Mesodermal cell (in vitro differentiated cells): ENCODE results near the gene PFDN1.

Source experiments
- H3K27ac ChIP-seq: 2 replicates; pipeline ENCODE4 v1.7.0; 2013; ENCODE audit warnings: mild to moderate bottlenecking, low read depth, low read length, moderate library complexity; ENCODE audit not compliant: severe bottlenecking
- H3K36me3 ChIP-seq: 2 replicates; pipeline ENCODE4 v1.7.1; 2013; ENCODE audit warnings: mild to moderate bottlenecking, low read length, moderate library complexity; ENCODE audit not compliant: control insufficient read depth, insufficient read depth
- H3K4me1 ChIP-seq: one replicate; pipeline ENCODE4 v1.7.1; 2013; ENCODE audit warnings: mild to moderate bottlenecking, low read length; ENCODE audit not compliant: insufficient read depth, control insufficient read depth, poor library complexity, severe bottlenecking
- H3K4me3 ChIP-seq: 2 replicates; pipeline ENCODE4 v1.7.0; 2013; ENCODE audit warnings: low read length, control low read depth, mild to moderate bottlenecking; ENCODE audit not compliant: insufficient read depth, poor library complexity, severe bottlenecking; ENCODE audit errors: extremely low read depth
- H3K9me3 ChIP-seq: 2 replicates; pipeline ENCODE4 v1.7.1; 2013; ENCODE audit warnings: mild to moderate bottlenecking, low read length, moderate library complexity; ENCODE audit not compliant: control insufficient read depth
- WGBS, 2 experiments: methylation state at CpG; one replicate each; pipeline ENCODE4 v1.1.5; 2013; ENCODE audit warnings: missing lambda C conversion rate in 2 of 2; ENCODE audit not compliant: insufficient coverage in 2 of 2; 5-methylcytosine and 5-hydroxymethylcytosine counted together

The PFDN1 gene

GRCh38 chr5:140224658-140225057, 78.2 kb downstream of the PFDN1 start:
- Histone ChIP-seq H3K4me1 (peaks cover 35% of the 10 kb centered on the region), H3K4me3 (no peak overlapping the region), H3K27ac (no peak overlapping the region), H3K9me3 (no peaks in the 10 kb centered on the region), H3K36me3 (no peaks in the 10 kb centered on the region)
- WGBS, 2 experiments = 98% methylated on average over 3 of the region's 3 CpGs

GRCh38 chr5:140223567-140223966, 79.3 kb downstream of the PFDN1 start:
- H3K4me1 ChIP-seq = peaks cover 35% of the 10 kb centered on the region
- no peaks in the 10 kb centered on the region for H3K9me3 ChIP-seq
- 93 to 96% methylated on average over 3 of the region's 3 CpGs for WGBS, 2 experiments
- H3K27ac ChIP-seq = no peak overlapping the region
- H3K4me3 ChIP-seq = no peak overlapping the region
- no peaks in the 10 kb centered on the region for H3K36me3 ChIP-seq

GRCh38 chr5:140222416-140222815, 80.5 kb downstream of the PFDN1 start:
- no peaks in the 10 kb centered on the region for H3K9me3 ChIP-seq
- H3K36me3 ChIP-seq = no peaks in the 10 kb centered on the region
- H3K4me1 ChIP-seq = peaks cover 35% of the 10 kb centered on the region
- 100% methylated on average over 1 of the region's 1 CpG for WGBS, 2 experiments
- no peak overlapping the region for H3K4me3 ChIP-seq
- H3K27ac ChIP-seq = no peak overlapping the region

DNA sequence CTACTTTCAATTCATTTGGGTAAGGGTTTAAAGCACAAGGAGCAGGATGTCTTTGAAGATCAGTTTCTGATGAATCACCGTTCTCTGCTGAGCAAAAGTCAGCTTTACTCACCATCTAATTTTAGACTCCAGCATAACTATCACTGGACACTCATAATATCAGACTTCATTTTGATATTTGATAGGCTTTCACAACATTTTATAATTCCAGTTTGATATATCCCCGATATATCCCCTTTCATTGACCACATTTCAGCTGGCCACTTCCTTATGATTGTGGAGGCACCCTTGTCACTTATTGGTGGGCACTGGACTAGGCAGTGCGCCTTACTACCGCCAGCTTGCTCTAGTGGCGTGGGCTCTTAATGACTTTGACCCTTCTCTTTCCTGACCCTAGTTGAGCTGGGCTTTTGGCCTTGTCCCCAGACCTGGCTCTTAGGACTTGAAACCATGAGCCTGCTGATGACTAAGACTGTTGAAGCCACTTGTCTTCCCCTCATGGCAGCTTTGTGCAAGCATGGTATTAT, 81.1 kb downstream of the PFDN1 start:
- WGBS, 2 experiments = 91 to 98% methylated on average over 4 to 5 of the region's 5 CpGs
- peak overlapping the region; percentile 11 for H3K27ac ChIP-seq
- H3K4me1 ChIP-seq = peaks cover 37% of the 10 kb centered on the region
- no peak overlapping the region for H3K4me3 ChIP-seq
- H3K36me3 ChIP-seq = no peaks in the 10 kb centered on the region
- H3K9me3 ChIP-seq = no peaks in the 10 kb centered on the region

GRCh38 chr5:140220698-140221064, 82.2 kb downstream of the PFDN1 start:
- Histone ChIP-seq H3K4me3 (no peak overlapping the region), H3K36me3 (no peaks in the 10 kb centered on the region), H3K4me1 (peaks cover 46% of the 10 kb centered on the region), H3K9me3 (no peaks in the 10 kb centered on the region), H3K27ac (peak overlapping the region; percentile 37)
- 67 to 77% methylated on average over 1 of the region's 1 CpG for WGBS, 2 experiments

GRCh38 chr5:140220032-140220697, 82.7 kb downstream of the PFDN1 start:
- Histone ChIP-seq H3K4me1 (peaks cover 46% of the 10 kb centered on the region), H3K9me3 (no peaks in the 10 kb centered on the region), H3K4me3 (no peak overlapping the region), H3K36me3 (no peaks in the 10 kb centered on the region), H3K27ac (peak overlapping the region; percentile 37)
- WGBS, 2 experiments = 90 to 100% methylated on average over 1 to 2 of the region's 3 CpGs

GRCh38 chr5:140219068-140219991, 83.6 kb downstream of the PFDN1 start:
- whole genome bisulfite sequencing, 2 experiments = 80 to 81% methylated on average over 6 of the region's 9 CpGs
- H3K4me3 ChIP-seq = no peak overlapping the region
- H3K36me3 ChIP-seq = no peaks in the 10 kb centered on the region
- no peaks in the 10 kb centered on the region for H3K9me3 ChIP-seq
- H3K4me1 ChIP-seq = peaks cover 46% of the 10 kb centered on the region
- H3K27ac ChIP-seq = no peak overlapping the region

DNA sequence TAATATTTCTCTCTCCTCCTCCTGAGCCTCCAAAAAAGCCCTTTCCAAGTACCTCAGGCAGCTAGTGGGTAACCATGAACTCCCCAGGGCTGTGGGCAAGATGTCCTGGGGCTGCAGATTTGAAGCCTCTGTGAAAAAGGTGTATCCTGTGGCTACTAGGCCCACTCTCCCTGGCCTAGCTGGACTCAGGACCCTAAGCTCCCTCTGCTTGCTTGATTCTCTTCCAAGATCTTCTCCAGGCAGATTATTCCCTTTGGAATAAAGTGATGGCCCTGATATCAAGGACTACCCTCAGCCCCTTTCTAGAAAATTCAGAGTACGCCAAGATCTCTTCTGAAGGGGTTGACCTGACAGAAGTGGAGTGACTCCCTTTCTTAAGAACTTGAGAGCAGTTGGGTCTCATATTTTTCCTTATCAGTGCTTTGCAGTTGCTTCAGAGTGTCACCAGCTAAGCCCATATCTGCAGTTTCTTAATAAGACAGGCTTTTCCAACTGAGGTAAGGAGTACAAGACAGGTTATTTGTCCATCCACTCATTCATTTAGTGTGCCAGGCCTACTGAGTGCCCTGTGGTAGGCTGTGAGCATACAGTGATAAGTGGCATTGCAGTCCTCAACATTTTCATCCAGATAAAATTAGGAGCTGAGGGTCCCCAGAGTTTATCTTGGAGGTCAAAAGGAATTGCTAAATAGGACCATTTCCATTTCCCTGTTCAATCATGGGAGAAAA, 85.4 kb downstream of the PFDN1 start:
- Histone ChIP-seq H3K4me1 (peaks cover 34% of the 10 kb centered on the region), H3K4me3 (no peak overlapping the region), H3K36me3 (no peaks in the 10 kb centered on the region), H3K9me3 (no peaks in the 10 kb centered on the region), H3K27ac (no peak overlapping the region)
- 100% methylated on average over 1 of the region's 1 CpG; no CpG with 5 or more reads in 1 of the 2 experiments for WGBS, 2 experiments

- Histone ChIP-seq H3K4me3 (no peak overlapping the region), H3K36me3 (no peaks in the 10 kb centered on the region), H3K4me1 (peaks cover 26% of the 10 kb centered on the region), H3K27ac (peak overlapping the region; percentile 29), H3K9me3 (no peaks in the 10 kb centered on the region)
- WGBS, 2 experiments = 74 to 80% methylated on average over 2 to 3 of the region's 5 CpGs
Observed at GRCh38 chr5:140216478-140217074, 86.3 kb downstream of the PFDN1 start.

DNA sequence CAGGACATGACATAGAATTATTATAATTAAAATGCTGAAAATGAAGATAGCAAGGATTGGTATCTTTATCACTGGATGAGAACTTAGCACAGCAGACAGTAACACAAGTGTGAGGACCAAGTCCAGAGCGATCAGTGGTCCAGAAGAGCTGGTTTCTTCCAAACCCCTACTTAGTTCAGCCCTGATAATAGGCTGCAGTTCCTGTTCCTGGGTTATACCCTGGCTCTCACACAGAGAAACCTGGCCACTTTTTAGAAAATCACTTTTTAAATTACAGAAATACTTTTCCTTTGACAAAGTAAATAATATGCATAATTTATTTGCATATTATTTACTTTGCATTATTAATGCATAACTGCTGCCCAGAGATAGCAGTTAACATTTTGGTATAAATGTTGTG, 87.6 kb downstream of the PFDN1 start:
- Histone ChIP-seq H3K4me3 (no peak overlapping the region), H3K36me3 (no peaks in the 10 kb centered on the region), H3K4me1 (peaks cover 15% of the 10 kb centered on the region), H3K9me3 (no peaks in the 10 kb centered on the region), H3K27ac (no peak overlapping the region)
- 90 to 100% methylated on average over 1 of the region's 1 CpG for WGBS, 2 experiments
